Right renal pelvis (tissue), 4 donors: ENCODE results near the gene CCDC106. TPM values are rescaled to one million over a fixed set of nuclear protein-coding genes. Genes with fewer than 3 reads are reported as not detected.

Source experiments
- DNase-seq, 4 donors: peaks; one replicate each; pipeline ENCODE4 v3.0.0-alpha.2; 2013; ENCODE audit warnings: low read depth in 4 of 4, low spot score in 3 of 4, missing footprints in 1 of 4
- polyA plus RNA-seq, 4 donors: library from polyadenylated mRNA; unstranded; fragments of 120-200 nt; gene quantifications; one replicate each; pipeline ENCODE4 v1.2.1, GENCODE V29; 2013; ENCODE audit not compliant: insufficient read length in 4 of 4

CCDC106 gene
- polyA plus RNA-seq, 4 donors, result 19.5 to 26.7 (median 21.3) TPM

DNA sequence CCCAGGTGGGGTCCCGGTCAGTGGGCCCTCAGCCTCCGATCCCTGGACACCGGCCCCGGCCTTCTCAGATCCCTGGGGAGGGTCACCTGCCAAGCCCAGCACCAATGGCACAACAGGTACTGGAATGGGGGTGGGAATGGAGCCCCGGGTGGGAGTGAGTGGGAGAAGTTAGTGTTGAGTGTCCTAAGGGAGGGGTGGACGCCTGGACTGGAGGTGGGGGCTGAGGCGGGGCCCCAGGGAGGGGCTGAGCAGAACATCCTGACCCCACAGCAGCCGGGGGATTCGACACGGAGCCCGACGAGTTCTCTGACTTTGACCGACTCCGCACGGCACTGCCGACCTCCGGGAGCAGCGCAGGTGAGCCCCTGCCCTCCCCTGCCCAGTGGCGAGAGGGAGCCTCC is 44.7 kb downstream of the CCDC106 start:
- DNase-seq, result no peak

DNA sequence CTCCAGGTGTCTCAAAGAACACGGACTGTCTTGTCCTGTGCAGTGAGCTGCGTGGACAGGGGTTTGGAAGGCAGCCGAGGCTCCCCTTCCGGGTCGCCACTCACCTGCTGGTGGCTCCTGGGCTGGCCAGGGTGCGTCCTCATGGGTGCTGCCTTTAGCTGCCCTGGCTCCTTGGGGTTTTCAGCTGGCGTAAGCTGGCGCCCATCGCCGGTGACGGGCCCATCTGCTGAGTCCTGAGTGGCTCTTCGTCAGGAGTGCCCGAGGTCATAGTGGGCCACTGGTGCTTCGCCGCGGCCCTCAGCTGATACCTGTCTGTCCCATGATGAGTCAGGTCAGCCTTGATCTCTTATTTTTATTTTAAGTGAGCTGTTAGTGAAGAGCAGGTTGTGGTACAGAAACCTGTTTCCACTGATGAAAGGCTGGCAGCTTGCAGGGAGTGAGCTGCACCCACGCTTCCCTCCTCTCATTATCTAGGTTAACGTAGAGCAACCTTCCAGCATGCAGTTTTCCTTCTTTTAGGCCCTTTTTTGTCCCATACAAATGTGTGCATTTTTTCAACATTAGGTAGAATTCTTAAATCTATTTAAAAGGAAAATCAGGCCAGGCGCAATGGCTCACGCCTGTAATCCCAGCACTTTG is 45.4 kb downstream of the CCDC106 start:
- no peak for DNase-seq

DNA sequence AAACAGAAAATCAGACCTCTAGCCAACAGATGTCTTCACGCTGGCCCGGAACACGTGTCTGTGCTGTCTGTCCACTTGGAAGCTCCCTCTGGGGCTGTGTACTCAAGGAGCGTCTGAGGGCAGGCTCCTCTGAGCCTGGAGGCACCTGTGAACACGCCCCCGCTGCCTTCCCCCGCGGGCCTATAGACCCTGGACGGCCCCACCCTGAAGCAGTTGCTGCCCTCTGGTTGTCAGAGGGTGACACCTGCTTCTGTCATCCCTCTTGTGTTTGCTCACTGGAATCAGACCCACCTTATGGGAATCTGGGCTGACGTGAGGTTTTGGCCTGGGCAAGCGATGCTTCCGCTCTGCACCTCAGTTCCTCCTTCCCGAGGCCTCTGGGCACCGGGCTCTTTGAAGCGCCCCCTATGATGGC is 46.2 kb downstream of the CCDC106 start:
- no peak for DNase-seq

DNA sequence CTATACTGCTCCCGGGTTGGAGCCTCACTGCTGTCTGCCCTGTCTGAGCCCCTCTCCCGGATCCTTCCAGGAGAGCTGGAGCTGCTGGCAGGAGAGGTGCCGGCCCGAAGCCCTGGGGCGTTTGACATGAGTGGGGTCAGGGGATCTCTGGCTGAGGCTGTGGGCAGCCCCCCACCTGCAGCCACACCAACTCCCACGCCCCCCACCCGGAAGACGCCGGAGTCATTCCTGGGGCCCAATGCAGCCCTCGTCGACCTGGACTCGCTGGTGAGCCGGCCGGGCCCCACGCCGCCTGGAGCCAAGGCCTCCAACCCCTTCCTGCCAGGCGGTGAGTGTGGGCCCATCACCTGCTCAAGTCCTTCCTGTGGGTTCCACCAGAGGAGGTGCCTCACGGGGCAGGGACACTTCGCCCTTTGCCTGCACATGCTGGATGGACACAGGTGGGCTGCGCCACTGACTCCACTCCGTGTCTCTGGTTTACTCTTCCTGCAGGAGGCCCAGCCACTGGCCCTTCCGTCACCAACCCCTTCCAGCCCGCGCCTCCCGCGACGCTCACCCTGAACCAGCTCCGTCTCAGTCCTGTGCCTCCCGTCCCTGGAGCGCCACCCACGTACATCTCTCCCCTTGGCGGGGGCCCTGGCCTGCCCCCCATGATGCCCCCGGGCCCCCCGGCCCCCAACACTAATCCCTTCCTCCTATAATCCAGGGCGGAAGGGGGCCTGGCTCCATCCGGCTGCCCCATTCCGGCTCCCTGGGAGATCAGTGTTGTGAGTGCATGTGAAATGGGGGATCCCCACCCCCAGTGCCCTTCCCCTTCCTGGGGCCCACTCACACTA is 46.9 kb downstream of the CCDC106 start:
- no peak for DNase-seq

DNA sequence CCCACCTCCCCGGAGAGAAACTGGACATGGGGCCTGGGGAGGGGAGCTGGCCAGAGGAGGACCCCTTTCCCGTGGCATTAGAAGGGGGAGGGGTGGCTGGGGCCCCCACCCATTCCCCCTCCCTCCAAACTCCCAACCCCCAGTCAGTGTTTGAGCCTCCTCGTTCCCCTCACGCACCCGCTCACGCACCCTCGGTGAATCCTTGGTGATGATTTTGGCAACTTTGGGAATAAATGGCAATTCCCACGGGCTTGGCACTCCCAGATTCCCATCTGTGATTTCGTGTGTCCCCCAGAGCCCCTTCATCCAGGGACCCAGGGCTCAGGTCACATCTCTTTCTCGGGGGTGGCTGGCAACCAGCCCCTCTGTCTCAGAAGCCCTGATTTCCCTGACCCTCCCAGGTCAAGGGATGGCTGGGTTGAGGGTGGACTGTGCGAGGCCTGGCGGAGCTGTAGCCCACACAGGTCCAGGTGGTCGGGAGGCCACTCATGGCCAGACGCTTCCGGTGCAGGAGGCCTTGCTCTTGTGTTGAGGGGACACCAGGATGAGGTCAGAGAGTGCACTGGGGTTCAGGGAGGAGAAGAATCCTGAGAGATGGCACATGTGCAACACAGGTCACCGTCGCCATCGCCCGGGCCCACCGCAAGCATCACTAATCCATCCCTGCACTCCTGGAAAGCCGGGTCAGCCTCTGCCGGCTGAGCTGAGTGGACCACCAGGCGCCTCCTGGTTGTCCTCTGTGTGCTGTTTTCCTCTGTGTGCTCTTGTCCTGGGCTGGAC is 47.7 kb downstream of the CCDC106 start:
- no peak for DNase-seq

DNA sequence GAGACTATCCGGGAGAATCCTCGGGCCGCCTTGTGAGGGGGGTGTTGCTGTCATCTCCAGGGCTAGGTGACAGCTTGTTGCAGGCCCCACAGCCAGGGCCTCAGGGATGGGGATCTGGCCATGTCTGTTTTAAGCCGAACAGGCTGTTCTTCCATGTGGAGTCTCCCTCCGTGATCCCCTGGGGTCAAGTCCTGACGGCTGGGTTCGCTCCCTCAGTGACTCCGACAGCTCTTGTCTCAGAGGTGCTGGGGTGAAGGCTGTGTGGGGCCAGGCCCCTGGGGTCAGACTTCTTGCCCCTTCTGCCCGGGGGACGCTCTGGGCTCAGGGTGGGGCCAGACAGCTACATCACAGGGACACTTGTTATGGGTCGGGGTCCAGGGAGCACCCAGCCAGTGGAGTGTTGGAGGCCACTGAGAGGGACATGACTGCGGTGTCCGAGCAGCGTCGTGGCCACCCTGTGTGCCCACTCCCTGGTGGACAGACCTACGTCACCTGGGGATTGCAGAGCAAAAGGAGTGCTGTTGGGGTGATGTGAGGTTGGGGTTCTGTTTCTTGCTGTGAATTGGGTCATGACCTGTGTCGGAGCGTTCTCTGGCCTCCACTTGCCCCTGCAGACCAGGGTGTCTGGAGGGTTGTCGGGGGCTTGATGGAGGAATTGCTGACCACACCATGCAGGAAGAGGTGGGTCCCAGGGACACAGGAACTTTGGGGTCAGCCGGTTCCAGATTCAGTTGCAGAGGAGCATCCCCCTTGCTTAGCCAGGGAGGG is 48.5 kb downstream of the CCDC106 start:
- no peak for DNase-seq

DNA sequence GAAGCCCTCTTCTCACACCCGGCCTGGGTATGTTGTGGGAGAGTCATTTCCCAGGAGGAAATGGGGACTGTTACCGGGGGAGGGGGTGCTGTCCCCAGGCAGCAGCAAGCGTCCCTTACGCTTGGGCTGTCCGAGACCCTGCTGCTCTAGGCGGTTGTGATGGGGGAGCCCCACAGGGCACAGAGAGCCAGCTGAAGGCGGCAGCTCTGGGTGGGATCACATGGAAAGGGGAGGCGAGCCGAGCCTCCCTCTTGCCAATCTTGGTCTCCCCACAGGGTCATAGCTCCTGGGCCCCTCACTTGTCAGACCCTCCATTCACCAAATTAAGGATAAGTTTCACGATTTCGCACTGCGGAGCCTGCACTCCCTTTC is 49.0 kb downstream of the CCDC106 start:
- DNase-seq, result no peak

DNA sequence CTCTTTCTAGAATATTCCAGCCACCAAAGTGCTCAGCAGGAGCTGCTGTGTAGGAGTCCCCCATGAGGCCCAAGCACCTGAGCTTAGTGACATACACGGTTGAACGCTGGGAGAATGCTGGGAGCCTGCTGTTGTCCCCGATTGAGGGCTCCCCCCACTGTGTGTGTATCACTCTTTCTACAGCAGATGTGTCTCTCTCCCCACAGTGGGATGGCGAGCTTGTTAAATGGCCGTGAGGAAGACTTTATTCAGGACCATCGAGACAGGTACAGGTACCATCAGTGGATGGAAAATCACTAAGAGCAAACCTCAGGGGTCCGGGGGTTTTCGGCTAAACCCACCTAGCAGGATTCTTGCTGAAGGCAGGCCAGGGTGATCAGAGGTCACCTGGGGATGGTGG is 49.7 kb downstream of the CCDC106 start:
- no peak for DNase-seq

DNA sequence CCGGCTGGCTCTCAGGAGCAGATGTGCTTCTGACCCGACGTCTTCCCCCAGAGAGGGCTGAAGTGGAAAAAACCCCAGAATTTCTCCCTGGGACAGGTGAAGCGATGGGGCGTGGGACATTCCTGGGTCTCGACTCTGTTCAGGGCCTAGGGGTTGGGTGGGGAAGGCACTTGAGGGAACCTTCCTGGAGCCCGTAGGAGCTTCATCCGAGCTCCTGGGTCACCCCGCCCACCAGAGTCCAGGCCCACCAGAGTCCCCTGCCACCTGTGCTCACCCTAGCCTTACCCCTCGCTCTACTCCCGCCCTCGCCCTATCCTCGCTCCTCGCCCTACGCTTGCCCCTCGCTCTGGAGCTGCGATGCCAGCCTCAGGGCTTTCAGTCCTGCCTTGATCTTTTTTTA is 50.2 kb downstream of the CCDC106 start:
- no peak for DNase-seq

DNA sequence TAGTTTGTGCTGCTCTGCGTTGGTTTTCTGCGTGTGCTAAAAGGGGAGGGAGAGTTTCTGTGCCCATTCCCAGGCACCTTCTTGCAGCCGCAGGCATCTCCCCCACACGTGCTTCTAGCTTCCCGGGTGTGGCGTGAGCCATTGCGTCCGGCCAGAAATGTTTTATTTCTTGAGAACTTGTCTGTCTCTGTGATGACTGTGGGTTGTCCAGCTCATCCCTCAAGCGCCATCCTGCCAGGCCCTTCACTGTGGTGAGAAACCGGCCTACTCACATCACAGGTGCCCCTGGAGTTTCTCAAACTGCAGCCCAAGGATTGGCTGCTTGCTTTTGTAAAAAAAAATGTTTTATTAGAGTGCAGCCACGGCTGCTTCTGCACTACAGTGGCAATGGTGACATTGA is 51.2 kb downstream of the CCDC106 start:
- no peak for DNase-seq

DNA sequence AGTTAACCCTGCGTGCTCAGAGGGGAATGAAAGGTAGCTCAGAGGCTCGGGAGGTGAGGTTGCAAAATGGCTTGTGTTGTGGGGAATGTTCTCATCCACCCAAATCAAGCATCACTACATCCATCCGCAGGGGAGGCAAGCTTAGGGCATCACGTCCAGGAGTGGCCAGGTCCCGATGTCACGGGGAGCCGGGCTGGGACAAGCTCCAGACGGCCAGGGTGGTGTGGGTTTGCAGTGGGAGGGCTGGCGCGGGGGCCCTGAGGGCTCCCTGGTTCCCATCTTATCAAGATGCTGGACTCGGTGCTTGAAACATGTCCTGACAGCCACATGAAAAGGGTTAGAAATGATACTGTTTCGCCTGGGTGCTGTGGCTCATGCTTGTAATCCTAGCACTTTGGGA is 52.8 kb downstream of the CCDC106 start:
- DNase-seq, result no peak

DNA sequence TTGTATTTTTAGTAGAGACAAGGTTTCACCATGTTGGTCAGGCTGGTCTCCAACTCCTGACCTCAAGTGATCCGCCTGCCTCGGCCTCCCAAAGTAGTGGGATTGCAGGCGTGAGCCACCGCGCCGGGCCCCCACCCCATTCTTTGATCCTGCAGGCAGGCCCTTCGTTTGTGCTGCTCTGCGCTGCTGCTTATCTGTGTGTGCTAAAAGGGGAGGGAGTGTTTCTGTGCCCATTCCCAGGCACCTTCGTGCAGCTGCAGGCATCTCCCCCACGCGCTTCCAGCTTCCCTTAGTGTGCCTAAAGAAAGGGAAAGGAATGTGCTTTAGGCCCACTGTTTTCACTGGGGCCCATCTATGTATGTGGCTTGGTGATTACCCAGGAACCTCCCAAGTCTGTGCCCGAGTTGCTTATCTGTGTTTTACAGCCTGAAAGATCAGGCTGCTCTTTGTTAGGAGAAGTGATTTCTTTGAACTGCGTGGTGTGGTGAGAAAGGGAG is 54.2 kb downstream of the CCDC106 start:
- no peak for DNase-seq

Other genes with a start within 250 kb of the CCDC106 start
- gene UBE2S, start 240.4 kb upstream of the CCDC106 start, polyA plus RNA-seq, result 10 to 100 TPM; 42.6 to 69.0 (median 48.9) TPM
- gene SHISA7, start 204.9 kb upstream of the CCDC106 start, polyA plus RNA-seq, result under 1 TPM; 0.10 to 0.14 (median 0.13) TPM
- 10 to 100 TPM; 35.2 to 54.6 (median 38.7) TPM for gene ISOC2, start 186.6 kb upstream of the CCDC106 start, polyA plus RNA-seq
- gene C19orf85, start 183.5 kb upstream of the CCDC106 start, polyA plus RNA-seq, result not detected
- 1 to 10 TPM; 3.2 to 5.4 (median 3.6) TPM for gene ZNF628, start 171.6 kb upstream of the CCDC106 start, polyA plus RNA-seq
- gene NAT14, start 163.0 kb upstream of the CCDC106 start, polyA plus RNA-seq, result 10 to 100 TPM; 43.6 to 68.7 (median 51.3) TPM
- gene SSC5D, start 159.8 kb upstream of the CCDC106 start, polyA plus RNA-seq, result 1 to 10 TPM; 1.6 to 2.9 (median 2.3) TPM
- under 1 TPM; 0.62 to 0.97 (median 0.67) TPM for gene SBK2, start 111.1 kb upstream of the CCDC106 start, polyA plus RNA-seq
- gene SBK3, start 102.7 kb upstream of the CCDC106 start, polyA plus RNA-seq, result under 1 TPM in 2 of 4 donors, not detected in 2; 0.13 to 0.28 TPM
- 10 to 100 TPM; 14.4 to 21.1 (median 18.3) TPM for gene ZNF579, start 67.4 kb upstream of the CCDC106 start, polyA plus RNA-seq
- gene FIZ1, start 48.7 kb upstream of the CCDC106 start, polyA plus RNA-seq, result 10 to 100 TPM; 19.6 to 23.0 (median 20.3) TPM
- 10 to 100 TPM in 1 of 4 donors, 1 to 10 TPM in 3; 7.7 to 12.0 (median 8.8) TPM for gene ZNF524, start 47.9 kb upstream of the CCDC106 start, polyA plus RNA-seq
- gene ZNF865, start 42.6 kb upstream of the CCDC106 start, polyA plus RNA-seq, result 10 to 100 TPM in 1 of 4 donors, 1 to 10 TPM in 3; 7.3 to 12.7 (median 7.8) TPM
- gene ZNF784, start 23.6 kb upstream of the CCDC106 start, polyA plus RNA-seq, result 10 to 100 TPM in 3 of 4 donors, 1 to 10 TPM in 1; 9.2 to 13.5 (median 11.2) TPM
- 10 to 100 TPM; 37.9 to 49.7 (median 43.6) TPM for gene ZNF580, start 7.2 kb upstream of the CCDC106 start, polyA plus RNA-seq
- gene ZNF581, start 4.6 kb upstream of the CCDC106 start, polyA plus RNA-seq, result 10 to 100 TPM; 24.0 to 35.7 (median 25.6) TPM
- 100 to 1,000 TPM; 178 to 218 (median 182) TPM for gene U2AF2, start 6.8 kb downstream of the CCDC106 start, polyA plus RNA-seq
- gene EPN1, start 27.0 kb downstream of the CCDC106 start, polyA plus RNA-seq, result 100 to 1,000 TPM in 3 of 4 donors, 10 to 100 TPM in 1; 90.2 to 163 (median 102) TPM
- gene NLRP9, start 90.2 kb downstream of the CCDC106 start, polyA plus RNA-seq, result under 1 TPM in 1 of 4 donors, not detected in 3; 0.05 TPM
- under 1 TPM in 1 of 4 donors, not detected in 3; 0.10 TPM for gene RFPL4A, start 110.9 kb downstream of the CCDC106 start, polyA plus RNA-seq
- under 1 TPM in 1 of 4 donors, not detected in 3; 0.30 TPM for gene RFPL4AL1, start 120.9 kb downstream of the CCDC106 start, polyA plus RNA-seq
- under 1 TPM; 0.07 to 0.22 (median 0.16) TPM for gene NLRP11, start 183.8 kb downstream of the CCDC106 start, polyA plus RNA-seq
- not detected for gene NLRP4, start 188.3 kb downstream of the CCDC106 start, polyA plus RNA-seq